ENCODE data around the gene WDR93.

WDR93 gene

DNA sequence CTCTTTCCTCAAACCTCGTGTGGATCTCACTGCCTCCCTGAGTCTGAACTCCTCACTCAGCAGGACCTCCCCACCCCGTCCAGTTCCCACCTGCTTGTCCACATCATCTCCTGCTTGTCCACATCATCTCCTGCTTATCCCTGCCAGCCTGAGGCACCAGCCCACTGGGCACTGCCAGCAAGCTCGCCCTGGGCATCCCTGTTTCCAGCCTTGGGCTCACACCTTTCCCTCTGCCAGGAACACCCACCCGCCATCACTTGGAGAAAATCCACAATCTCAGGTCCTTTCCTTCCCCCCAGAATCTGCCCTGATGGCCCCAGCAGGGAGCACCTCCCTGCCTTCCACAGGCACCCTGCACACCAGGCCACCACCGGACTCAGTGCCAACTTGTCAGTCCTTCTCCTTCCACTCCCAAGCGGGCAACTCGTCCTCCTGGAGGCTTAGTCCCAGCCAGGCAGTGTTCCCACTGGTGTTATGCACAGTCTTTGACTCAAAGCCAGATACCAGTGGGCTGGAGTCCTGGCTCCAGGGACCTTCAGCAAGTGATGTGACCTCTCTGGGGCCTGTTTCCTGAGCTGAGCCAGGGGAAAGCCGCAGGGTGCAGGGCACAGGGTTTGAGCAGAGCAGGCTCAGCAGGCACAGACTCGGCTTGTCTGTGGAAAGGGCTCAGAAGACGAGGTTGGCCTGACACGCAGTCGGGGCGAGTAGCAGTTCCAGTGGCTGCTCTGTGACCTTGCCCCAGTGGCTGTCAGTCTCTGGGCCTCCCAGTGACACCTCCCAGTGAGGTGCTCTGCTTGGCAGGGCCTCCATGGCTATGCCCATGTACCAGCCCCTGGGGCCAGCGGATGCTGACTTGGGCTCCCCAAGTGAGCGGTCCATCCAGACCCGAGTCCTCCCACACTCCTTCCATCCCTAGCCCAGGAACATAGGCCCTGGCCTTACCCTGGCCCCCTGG lies 76.0 kb downstream of the WDR93 start:
- Histone ChIP-seq H3K4me2 (ENCODE audit: low read length) (no peak overlapping the region), H3K36me3 (ENCODE audit: control insufficient read depth, insufficient read depth, low read length) (no peaks in the 10 kb centered on the region), H3K27ac (no peak overlapping the region), H3K9me3 (ENCODE audit: control insufficient read depth, low read length) (no peaks in the 10 kb centered on the region), H2AFZ (no peak overlapping the region), H3K4me1 (no peaks in the 10 kb centered on the region), H3K27me3 (ENCODE audit: control insufficient read depth, insufficient read depth, low read length) (no peaks in the 10 kb centered on the region), H3K4me3 (ENCODE audit: low read depth, low read length) (no peak overlapping the region), H3K79me2 (no peaks in the 10 kb centered on the region), H3K9ac (no peak overlapping the region)
- no peak for TF ChIP-seq CTCF (IDR thresholded peaks at IDR 0.05)

DNA sequence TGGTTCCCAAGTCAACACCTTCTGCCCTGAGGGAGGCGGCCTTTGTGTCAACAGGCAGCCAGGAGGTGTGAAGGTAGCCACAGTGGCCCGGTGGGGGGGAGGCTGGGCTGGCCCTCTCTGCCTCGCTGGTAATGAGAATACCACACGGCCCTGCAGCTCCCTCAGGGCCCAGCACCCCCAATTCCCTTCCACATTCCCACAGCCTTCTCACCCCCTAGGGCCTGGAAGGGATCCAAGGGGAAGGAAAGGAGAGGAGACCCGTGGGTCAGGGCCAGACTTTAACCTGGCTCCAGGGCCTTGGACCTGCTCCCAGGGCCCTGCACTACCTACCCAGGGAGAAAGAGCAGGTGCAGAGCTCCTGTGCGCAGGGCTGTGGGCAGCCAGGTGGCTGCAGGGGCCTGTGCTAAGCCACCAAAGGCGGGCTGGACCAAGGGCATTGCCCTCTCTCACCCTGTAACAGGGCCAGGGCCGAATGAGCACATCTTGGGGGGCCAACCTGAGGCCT lies 76.9 kb downstream of the WDR93 start:
- Histone ChIP-seq H3K27me3 (ENCODE audit: control insufficient read depth, insufficient read depth, low read length) (no peaks in the 10 kb centered on the region), H3K4me1 (no peaks in the 10 kb centered on the region), H3K36me3 (ENCODE audit: control insufficient read depth, insufficient read depth, low read length) (no peaks in the 10 kb centered on the region), H3K79me2 (no peaks in the 10 kb centered on the region), H3K4me3 (ENCODE audit: low read depth, low read length) (no peak overlapping the region), H2AFZ (no peak overlapping the region), H3K9me3 (ENCODE audit: control insufficient read depth, low read length) (no peaks in the 10 kb centered on the region), H3K9ac (no peak overlapping the region), H3K4me2 (ENCODE audit: low read length) (no peak overlapping the region), H3K27ac (no peak overlapping the region)
- TF ChIP-seq CTCF (IDR thresholded peaks at IDR 0.05): no peak

GRCh38 chr15:89768071-89768500 lies 77.5 kb downstream of the WDR93 start:
- Histone ChIP-seq H3K9me3 (ENCODE audit: control insufficient read depth, low read length) (no peaks in the 10 kb centered on the region), H3K4me3 (ENCODE audit: low read depth, low read length) (no peak overlapping the region), H3K27me3 (ENCODE audit: control insufficient read depth, insufficient read depth, low read length) (no peaks in the 10 kb centered on the region), H3K27ac (no peak overlapping the region), H3K4me1 (no peaks in the 10 kb centered on the region), H3K36me3 (ENCODE audit: control insufficient read depth, insufficient read depth, low read length) (no peaks in the 10 kb centered on the region), H2AFZ (no peak overlapping the region), H3K9ac (no peak overlapping the region), H3K79me2 (no peaks in the 10 kb centered on the region), H3K4me2 (ENCODE audit: low read length) (no peak overlapping the region)
- TF ChIP-seq CTCF (IDR thresholded peaks at IDR 0.05): no peak

GRCh38 chr15:89769366-89769765 lies 78.8 kb downstream of the WDR93 start:
- no peak for TF ChIP-seq CTCF (IDR thresholded peaks at IDR 0.05)
- H3K4me1 ChIP-seq: no peaks in the 10 kb centered on the region
- H3K4me3 ChIP-seq (ENCODE audit: low read depth, low read length): no peak overlapping the region
- no peaks in the 10 kb centered on the region for H3K9me3 ChIP-seq (ENCODE audit: control insufficient read depth, low read length)
- H3K79me2 ChIP-seq: no peaks in the 10 kb centered on the region
- no peaks in the 10 kb centered on the region for H3K36me3 ChIP-seq (ENCODE audit: control insufficient read depth, insufficient read depth, low read length)
- H3K27me3 ChIP-seq (ENCODE audit: control insufficient read depth, insufficient read depth, low read length): no peaks in the 10 kb centered on the region
- H3K4me2 ChIP-seq (ENCODE audit: low read length): no peak overlapping the region
- no peak overlapping the region for H2AFZ ChIP-seq
- no peak overlapping the region for H3K9ac ChIP-seq
- H3K27ac ChIP-seq: no peak overlapping the region

Data from parathyroid adenoma (tissue), 2 donors.